ENCODE measurements around the gene BRINP1.

Gene BRINP1

DNA sequence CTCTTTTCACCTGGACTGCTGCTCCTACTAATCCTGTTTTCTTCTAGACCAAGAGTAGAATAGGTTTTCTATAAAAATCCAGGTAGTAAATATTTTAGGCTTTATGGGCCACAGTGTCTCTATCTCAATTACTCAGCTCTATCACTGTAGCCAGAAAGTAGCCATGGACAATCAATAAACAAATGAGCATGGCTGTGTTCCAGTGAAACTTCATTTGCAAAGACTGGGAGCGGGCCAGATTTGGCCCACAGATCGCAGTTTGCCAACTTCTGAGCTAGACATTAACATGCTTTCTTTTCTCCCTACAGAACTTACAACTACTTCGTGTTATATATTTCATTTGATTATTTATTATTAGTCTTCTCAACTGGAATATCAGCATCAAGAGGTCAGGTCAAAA, 30.2 kb downstream of the BRINP1 start:
- DNase-seq (ENCODE audit: low read depth in 3 of 3), result no peak

DNA sequence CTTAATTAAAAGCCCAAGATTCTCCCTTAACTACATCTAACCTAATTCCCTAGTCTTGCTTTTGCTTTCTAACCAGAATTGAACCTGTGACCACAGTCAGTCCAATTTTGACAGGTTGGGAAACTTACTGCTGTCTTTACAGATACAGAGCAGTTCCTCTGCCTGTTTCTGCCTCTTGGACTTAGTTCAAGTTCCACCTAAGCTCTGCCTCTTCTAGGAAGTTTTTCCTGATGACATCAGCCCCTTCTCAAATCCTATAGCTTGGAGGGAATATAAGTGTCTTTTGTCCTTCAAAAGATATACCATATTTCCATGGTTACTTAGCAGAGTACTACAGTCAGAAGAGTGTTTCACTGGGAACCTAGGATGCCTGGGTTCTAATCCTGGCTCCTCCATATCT, 31.7 kb downstream of the BRINP1 start:
- DNase-seq (ENCODE audit: low read depth in 3 of 3), result no peak

DNA sequence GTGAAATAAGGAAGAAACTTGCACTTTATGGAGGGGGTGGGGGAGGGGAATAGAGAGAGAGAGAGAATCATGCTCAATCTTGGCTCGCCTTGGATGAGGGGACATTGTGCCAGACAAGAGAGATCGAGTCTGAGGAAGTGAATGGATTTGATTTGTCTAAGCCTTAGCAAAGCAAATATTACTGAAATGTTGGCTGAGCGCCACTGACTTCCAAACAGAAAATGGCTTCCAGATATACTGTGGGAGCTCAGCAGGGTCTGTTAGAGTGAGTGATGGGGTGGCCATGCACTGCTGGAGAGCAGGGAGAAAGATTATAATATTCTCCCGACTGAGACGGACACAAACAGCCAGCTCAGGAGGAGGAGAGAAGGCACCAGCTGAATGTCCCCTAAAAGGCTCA, 34.5 kb downstream of the BRINP1 start:
- no peak for DNase-seq (ENCODE audit: low read depth in 3 of 3)

DNA sequence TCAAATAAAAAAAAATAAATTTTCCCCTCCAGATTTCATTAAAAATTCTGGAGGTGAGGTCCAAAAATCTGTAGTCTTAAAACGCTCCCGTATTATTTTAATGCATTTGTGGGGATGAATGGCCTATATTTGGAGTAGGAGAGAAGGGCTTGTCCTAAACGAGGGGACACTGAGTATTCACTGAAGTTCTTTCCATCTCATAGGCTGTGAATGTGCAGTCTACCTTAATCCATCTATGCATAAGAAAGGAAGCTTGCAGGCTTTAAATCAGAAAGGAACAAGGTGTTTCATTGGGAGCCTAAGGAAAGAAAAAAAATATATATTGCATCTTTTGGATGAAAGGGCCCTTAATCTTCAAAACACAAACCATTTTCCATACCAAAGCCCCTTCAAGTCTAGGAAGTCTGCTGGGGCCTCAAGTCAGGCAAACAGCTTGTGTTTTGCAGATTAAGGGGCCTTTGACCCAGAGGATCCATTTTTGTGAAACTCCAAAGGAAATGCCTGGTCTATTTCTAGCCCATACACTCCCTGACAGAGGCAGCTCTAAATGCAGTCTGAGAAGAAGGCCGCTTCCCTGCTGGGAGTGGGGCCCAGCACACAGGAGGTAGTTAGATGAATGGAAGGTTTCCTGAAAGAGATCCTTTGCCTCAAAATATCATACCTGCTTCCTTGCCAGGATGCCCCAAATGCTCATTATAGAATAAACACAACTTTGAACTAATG, 35.6 kb downstream of the BRINP1 start:
- no peak for DNase-seq (ENCODE audit: low read depth in 3 of 3)

DNA sequence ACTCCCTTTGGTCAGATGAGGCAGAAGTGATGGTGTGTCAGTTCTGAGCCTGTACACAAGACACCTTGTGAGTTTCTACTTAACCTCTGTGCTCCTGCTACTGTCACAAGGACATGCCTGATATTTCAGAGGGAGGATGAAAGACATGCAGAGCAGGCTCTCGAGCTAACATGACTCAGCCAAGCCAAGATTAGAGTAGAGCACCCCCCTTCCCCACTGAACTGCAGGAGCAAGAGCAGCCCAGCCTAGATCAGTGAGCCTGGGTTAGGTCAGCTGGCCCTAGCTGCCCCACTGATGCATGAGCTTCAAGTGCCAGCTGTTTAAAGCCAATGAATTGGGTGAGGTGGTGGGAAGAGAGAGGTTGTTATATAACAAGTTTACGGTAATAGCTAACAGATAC, 36.7 kb downstream of the BRINP1 start:
- no peak for DNase-seq (ENCODE audit: low read depth in 3 of 3)

DNA sequence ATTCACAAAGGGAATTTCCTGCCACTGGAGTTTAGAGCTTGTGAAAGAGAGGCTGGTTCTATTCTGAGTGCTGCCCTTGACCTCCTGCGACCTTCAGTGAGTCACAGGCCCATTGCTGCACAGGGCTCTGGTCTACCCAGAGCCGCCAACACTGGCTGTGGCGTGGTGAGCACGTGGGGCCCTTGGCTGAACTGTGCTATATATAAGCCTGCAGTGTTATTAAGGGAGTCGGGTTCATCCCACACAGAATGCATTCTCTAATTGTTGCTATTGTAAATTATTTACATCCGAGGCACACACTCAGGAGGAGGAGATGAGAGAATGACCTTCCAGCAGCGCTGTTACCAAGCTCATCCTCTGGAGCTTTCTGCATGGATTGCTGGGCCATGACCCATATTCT, 47.1 kb downstream of the BRINP1 start:
- no peak for DNase-seq (ENCODE audit: low read depth in 3 of 3)

DNA sequence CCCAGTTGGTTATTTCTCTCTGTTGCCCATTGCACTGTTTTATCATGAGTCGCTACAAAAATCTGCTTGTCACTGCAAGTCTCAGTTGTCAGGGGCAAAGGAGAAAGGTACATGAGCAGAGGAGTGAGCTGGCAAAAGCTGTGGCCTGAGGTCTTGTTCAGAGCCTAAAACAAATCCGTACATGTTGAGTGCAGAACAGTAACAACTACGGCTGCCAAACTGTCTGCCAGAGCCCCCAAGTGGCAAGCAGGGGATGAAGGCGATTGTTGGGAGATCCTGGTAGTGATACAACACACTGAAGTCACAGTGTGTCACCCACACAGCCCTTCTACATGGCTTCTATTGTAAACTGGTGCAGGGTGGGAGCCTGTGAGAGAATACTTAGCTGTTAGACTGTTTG, 50.9 kb downstream of the BRINP1 start:
- DNase-seq (ENCODE audit: low read depth in 3 of 3), result no peak

DNA sequence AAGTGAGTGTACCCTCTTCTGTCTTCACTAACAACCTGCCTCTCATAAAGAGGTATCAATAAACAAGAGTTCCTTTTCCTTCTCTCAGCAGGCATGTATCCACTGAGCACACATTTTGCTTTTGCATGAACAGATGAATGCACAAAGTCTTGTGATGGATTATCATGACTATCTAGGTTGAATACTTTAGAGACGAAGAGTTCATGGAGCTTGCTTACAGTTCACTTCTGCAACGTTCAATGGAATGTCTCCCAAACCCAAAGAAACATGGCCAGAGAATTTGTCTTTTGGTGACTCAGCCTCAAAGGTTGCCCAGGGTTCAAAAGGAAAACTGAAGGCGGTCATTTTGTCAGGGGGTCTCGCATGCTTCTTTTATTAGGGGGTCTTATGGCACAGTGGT, 55.4 kb downstream of the BRINP1 start:
- DNase-seq (ENCODE audit: low read depth in 3 of 3), result no peak

DNA sequence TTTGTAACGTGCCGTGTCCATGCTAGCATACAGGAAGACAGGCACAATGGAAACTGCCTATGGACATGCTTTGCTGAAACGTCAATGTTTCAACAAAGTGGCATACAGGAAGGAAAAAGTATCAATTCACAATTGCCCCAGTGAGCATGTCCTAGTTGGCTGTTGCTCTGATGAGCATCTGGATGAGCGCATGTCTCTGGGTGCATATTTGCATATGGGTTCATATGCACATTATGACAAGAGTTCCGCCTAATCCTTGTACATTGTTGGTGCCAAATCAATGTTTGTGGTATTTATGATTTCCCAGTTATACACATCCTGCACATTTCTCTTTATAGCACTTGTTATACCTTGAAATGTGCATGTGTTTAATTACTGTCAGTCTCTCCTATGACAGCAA, 58.5 kb downstream of the BRINP1 start:
- no peak for DNase-seq (ENCODE audit: low read depth in 3 of 3)

DNA sequence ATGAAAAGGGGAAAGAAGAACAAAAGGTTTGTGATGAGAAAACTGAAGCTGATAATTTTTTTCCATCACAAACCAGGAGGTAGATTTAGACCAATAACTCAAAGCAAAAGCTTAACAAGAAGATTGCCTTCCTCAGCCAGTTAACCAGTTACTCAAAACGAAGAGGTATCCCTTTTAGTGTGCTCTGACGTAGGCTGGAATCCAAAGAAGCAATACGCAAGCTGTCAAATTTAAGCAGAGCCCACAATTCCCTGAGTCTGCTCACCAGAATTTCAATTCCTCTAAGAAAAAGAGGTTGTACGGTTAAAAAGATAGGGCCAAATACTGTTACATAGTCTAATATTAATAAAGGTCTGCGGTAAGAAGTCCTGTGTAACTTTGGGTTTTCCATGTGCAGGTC, 61.8 kb downstream of the BRINP1 start:
- no peak for DNase-seq (ENCODE audit: low read depth in 3 of 3)

DNA sequence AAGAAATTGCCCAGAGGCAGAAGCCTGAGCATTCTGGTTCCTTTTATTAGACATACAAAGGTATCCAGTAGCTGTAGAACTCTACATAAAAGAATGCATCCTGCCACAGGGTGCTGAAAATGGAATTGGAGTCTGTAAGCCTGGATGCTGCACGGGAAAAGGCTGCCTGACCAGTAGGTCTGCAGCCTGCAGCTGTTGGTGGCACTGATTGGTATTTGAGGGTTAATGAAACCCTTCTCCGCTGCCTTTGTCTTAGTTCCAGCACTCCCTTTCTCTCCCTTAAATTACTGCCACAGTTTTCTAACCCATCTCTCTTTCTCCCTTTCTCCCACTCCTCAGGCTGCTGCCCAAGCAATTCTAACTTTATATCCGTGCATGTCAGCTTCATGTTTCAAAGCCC, 64.7 kb downstream of the BRINP1 start:
- no peak for DNase-seq (ENCODE audit: low read depth in 3 of 3)

DNA sequence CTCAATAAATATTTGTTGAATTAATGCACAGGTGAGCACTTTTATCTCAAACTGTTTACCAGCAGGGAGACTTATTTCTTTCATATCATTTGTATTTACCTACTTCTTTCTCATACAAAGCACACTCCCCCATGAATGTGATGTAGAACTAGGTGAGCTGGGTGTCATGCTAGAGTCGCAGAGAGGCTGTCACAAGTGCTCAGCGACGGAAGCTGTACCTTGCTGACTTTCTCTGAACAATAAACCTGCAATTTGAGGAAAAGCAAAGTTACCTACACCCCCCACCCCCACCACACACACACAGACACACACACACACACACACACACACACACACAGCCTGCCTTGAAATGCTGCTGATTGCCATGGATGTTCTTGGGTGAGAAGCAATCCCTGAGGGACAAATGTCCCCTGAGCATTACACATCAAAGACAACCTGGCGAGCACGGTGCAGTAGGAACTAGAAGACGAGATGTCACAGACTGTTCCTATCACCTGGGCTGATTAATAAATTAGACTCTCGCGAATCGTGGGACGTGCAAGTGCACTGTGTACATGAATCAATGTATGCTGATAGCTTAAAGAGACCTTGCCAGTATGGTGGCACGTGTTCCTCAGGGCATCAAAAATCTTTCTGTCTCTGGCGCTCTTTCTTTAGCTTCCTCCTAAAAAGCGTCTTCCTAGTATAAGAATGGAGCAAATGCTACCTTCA, 66.1 kb downstream of the BRINP1 start:
- DNase-seq (ENCODE audit: low read depth in 3 of 3), result no peak

DNA sequence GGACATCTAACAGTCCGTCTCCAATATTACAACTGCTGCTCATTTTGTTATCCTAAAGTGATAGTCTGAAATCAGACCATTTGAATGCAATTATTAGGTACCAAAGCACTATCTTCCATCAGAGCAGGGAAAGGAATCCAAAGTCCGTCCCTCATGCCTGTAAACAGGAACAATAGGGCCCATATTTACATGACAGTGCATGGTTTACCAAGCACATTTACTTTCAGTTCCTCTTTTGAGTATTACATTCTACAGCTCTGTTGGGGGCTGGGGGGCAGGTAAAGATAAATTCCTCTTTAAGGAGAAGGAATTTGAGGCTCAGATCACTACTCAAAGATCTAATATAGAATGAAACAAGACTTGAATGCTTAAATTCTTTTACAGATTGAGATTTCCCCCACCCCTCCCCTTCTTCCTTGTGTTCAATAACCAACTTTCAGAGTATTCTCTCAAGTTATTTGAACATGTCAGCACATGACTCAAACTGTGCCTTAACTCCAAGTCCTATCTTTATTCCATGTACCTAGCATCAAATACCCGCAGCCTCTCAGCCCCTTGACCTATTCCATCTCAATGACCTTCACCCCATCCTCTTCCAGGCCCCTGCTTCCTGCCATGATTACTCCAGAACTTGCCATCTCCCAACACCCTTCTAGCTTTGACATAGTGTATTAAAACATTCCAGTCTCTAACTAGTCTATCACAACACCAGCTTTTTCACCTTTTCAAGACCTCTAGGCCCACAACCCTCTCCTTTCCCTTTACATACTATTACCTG, 71.0 kb downstream of the BRINP1 start:
- DNase-seq (ENCODE audit: low read depth in 3 of 3), result no peak

DNA sequence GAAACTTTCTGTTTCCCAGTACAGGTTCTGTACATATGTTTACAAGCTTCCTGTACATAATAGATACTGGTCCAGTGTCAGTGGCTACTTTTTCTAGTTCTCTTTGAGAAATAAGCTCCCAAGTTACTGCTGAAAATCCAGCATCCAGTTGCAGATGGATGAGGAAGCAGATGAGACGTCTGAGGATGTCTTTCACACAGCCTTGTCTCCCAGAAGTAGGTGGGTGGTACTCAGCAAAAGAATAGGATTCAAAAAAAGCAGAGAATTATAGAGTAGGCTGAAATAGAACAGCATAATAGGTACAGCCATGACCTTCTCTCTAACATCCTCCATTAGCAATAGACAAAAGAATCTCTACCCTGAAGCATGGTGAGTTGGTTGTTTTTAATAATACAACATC, 77.7 kb downstream of the BRINP1 start:
- no peak for DNase-seq (ENCODE audit: low read depth in 3 of 3)

DNA sequence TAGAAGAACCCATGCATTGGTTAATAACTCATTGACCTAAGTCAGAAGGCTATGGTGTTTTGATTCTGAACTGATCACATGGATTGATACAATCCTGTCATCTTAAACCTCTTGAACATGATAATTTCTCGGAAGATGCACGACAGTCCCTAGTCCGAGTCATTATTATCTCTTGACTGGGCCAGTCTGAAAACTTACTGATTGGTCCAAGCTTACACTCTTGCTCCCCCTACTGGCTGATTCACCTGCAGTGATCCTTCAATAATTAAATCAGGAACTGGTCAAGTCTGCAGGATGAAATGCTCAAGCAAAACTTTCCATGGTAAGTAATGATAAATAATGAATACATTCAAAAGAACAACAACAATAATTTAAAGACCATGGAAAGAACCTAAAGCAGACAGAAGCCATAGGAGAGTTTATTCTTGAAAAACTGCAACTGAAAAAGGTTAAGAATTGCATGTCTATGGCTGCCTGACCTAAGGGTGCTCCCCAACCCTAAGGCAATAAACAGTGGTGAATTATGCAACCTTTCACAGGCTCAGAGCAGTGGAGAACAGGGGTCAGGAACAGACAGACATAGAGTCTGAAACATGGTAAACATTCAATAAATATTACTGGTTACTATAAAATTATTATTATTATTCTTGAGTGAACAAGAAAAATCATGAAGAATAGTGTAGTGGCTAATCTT, 79.3 kb downstream of the BRINP1 start:
- DNase-seq (ENCODE audit: low read depth in 3 of 3), result peak in 1 of 3 donors; percentile 8

DNA sequence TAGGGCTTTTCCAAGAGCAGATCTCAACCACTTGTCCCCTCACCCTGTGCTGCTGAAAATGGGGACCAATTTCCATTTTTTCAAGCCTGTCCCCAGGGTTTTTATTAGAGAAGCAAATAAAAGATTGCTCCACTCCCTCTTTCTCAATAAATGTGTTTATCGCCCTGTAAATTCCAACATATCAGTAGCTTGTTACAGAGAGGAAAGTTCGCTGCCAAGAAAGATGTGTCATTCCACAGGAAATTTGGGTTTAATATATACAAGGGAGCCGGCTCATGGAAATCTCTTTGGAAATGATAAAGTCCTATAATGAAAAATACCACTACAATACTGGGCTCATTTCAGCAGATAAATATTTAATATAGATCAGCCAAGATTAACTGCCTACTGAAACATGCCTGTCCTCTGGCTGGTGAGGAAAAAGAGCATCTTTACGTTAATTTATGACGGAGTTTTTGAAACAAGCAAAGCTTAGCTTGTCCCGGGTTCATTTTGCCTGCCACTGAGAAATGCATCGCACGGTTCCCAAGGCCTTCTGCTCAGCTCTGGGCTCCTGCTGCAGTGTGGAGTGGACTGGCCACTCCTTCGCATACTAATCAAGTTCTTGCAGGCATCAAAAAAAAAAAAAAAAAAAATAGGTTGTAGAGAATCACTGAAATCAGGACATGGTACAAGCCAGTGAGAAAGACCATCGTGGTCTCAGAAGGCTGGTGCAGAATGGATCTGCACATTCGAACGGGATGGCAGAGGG, 84.5 kb downstream of the BRINP1 start:
- no peak for DNase-seq (ENCODE audit: low read depth in 3 of 3)

DNA sequence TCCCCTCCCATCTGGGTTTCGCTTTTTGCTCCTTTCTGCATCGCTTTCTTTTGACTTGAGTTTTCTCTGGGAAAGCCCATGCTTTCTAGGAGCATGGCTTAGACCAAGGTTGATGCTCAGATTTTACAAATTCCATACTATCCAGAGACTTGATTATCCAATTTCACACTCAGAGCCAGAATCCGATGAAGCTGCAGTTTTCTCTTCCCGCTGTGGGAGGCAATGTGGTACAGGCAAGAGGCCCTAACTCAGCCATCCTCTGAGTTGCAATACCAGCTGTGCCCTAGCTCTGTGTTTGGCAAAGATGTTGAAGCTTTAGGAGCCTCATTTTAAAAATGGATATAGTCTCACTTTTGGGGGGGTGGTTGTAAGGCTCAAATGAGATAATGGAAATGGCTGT, 85.1 kb downstream of the BRINP1 start:
- DNase-seq (ENCODE audit: low read depth in 3 of 3), result no peak

DNA sequence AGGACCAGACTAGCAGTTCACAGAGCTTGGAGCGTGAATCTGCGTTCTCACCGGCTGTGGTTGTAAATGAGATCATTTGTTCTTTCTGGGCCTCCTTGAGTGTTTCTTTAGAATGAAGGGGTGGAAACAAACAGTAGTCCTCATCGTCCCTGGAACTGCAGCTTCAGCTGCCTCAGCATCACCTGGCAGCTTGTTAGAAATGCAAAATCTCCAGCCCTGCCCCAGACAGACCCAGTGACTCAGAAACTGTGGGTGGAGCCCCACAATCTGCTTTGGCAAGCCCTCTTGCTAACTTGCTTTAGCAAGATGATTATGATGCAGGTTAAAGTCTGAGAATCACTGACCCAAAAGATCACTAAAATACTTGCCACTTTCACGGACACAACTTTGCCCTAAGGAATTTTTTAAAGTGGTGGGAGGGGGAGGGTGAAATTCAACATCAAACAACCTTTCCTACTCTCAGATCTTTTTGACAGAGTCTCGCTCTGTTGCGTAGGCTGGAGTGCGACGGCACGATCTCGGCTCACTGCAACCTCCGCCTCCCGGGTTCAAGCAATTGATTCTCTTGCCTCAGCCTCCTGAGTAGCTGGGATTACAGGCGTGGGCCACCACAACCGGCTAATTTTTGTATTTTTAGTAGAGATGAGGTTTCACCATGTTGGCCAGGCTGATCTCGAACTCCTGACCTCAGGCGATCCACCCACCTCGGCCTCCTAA, 86.0 kb downstream of the BRINP1 start:
- DNase-seq (ENCODE audit: low read depth in 3 of 3), result no peak

DNA sequence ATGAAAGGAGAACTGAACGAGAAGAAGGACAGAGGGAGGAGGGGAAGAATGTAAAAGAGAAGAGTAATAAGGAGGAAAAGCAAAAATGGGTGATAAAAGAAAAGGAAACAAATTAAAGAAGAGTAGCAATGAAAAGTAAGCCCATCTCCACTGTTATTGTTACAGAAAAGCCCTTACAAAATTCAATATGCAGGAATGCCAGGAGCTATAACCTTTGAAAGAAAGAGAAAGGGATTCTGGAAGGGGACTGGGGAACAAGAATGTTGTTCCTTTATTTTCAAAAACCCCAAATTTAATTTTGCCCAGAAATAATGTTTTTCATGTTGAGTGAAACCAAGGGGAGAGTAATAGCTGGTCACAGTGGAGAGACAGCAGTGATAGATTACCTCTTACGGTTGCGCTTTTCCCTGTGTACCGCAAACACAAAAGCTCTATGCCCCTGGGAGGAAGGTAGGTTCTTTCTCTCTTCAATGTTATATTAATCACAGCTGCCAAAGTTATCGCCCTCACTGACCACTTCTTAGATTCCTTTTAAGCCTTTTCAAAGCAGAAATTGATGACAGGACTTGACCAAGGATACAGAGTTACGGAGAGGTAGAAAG, 86.7 kb downstream of the BRINP1 start:
- DNase-seq (ENCODE audit: low read depth in 3 of 3), result no peak

DNA sequence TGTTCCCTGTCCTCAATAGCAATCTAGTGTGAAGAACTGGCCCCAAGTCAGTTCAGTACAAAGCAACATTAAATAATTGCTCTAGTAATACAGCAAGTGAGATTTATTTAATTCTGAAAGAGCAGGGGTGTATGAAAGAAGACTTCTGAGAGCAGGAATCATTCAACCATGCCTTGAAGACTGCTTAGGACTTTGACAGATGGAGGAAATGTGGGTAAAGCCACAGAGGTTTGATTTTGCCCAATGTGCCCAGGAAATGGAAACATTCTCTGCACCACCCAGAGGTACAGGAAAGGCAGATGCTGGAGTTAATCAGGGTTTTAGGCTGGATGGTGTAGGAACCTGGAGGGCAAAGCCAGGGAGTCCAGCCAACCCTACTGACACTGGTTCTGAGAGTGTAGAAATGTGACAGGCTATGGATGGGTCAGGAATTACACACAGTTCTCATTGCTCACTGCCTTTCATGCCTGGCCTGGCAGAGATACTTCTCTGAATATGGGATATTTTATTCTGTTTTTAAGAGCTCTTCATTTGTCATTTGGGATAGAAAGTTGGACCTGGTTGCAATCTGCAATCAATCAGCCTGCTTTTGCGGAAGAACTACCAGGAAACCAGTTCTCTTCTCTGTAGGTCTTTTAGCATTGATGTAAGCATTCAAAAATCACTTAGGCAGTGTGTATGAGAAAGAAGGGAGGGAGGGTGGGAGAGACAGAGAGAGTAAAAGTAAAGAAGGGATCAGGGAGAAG, 88.3 kb downstream of the BRINP1 start:
- no peak for DNase-seq (ENCODE audit: low read depth in 3 of 3)
